Activated naive CD8-positive, alpha-beta T cell treated with anti-CD3 and anti-CD28 coated beads, Interleukin-2, amount 50 U/mL, for 24 hours (primary cell): Measurements from ENCODE around the gene OR2AT4.
A peak's percentile ranks its signal among the peaks of the same experiment; 100 is the strongest.

ENCODE experiments used
- ATAC-seq: fragments of 150-1000 bp; cut with Tn5 transposase; one replicate; pipeline ENCODE4 v1.10.0; 2021
- DNase-seq: peaks from one replicate; pipeline ENCODE4 v3.0.0; 2021
- H3K27ac Mint-ChIP-seq: one replicate; pipeline ENCODE4 v1.8.0; 2021; ENCODE audit warnings: mild to moderate bottlenecking, mixed read lengths
- H3K27me3 Mint-ChIP-seq: one replicate; pipeline ENCODE4 v1.8.0; 2021; ENCODE audit warnings: mixed read lengths
- H3K36me3 Mint-ChIP-seq: one replicate; pipeline ENCODE4 v1.8.0; 2021; ENCODE audit warnings: low read depth, mixed read lengths
- H3K4me1 Mint-ChIP-seq: one replicate; pipeline ENCODE4 v1.8.0; 2021; ENCODE audit warnings: mixed read lengths
- H3K4me3 Mint-ChIP-seq: one replicate; pipeline ENCODE4 v1.8.0; 2021; ENCODE audit warnings: mild to moderate bottlenecking, moderate library complexity, mixed read lengths
- H3K9me3 Mint-ChIP-seq: one replicate; pipeline ENCODE4 v1.8.0; 2021; ENCODE audit warnings: mixed read lengths

OR2AT4 gene

GRCh38 chr11:75035911-75036565 is 60.6 kb downstream of the OR2AT4 start:
- Mint-ChIP-seq H3K9me3 (no peaks in the 10 kb centered on the region), H3K27ac (no peak overlapping the region), H3K36me3 (no peaks in the 10 kb centered on the region), H3K27me3 (no peaks in the 10 kb centered on the region), H3K4me1 (peaks cover 6% of the 10 kb centered on the region), H3K4me3 (no peak overlapping the region)
- no peak for DNase-seq
- no peak for ATAC-seq

- H3K27me3 Mint-ChIP-seq = no peaks in the 10 kb centered on the region
- H3K4me3 Mint-ChIP-seq = no peak overlapping the region
- H3K36me3 Mint-ChIP-seq = no peaks in the 10 kb centered on the region
Measured at GRCh38 chr11:75035256-75035655, 61.4 kb downstream of the OR2AT4 start.

GRCh38 chr11:75033916-75034315 is 62.8 kb downstream of the OR2AT4 start:
- Mint-ChIP-seq H3K27ac (no peak overlapping the region), H3K4me1 (peaks cover 6% of the 10 kb centered on the region), H3K4me3 (no peak overlapping the region), H3K36me3 (no peaks in the 10 kb centered on the region), H3K27me3 (no peaks in the 10 kb centered on the region), H3K9me3 (no peaks in the 10 kb centered on the region)
- no peak for DNase-seq
- ATAC-seq = no peak

More at GRCh38 chr11:75035256-75035655, 61.4 kb downstream of the OR2AT4 start:
- no peak for ATAC-seq
- peaks cover 6% of the 10 kb centered on the region for H3K4me1 Mint-ChIP-seq
- DNase-seq = no peak
- no peak overlapping the region for H3K27ac Mint-ChIP-seq
- no peaks in the 10 kb centered on the region for H3K9me3 Mint-ChIP-seq

GRCh38 chr11:75032550-75032935 is 64.1 kb downstream of the OR2AT4 start:
- H3K36me3 Mint-ChIP-seq = no peaks in the 10 kb centered on the region
- ATAC-seq (no peak), DNase-seq (no peak)
- H3K27me3 Mint-ChIP-seq = no peaks in the 10 kb centered on the region
- no peaks in the 10 kb centered on the region for H3K9me3 Mint-ChIP-seq
- H3K4me1 Mint-ChIP-seq = peaks cover 6% of the 10 kb centered on the region
- H3K4me3 Mint-ChIP-seq = no peak overlapping the region
- H3K27ac Mint-ChIP-seq = no peak overlapping the region

GRCh38 chr11:75031771-75032549 is 64.7 kb downstream of the OR2AT4 start:
- no peaks in the 10 kb centered on the region for H3K27me3 Mint-ChIP-seq
- no peak overlapping the region for H3K4me3 Mint-ChIP-seq
- DNase-seq = peak; percentile 76
- ATAC-seq = peak; percentile 62
- H3K36me3 Mint-ChIP-seq = no peaks in the 10 kb centered on the region
- H3K9me3 Mint-ChIP-seq = no peaks in the 10 kb centered on the region
- peaks cover 6% of the 10 kb centered on the region for H3K4me1 Mint-ChIP-seq
- no peak overlapping the region for H3K27ac Mint-ChIP-seq
